ENCODE results near the gene GPR18. TPM values are rescaled to one million over a fixed set of nuclear protein-coding genes. Genes with fewer than 3 reads are reported as not detected.
A peak's percentile ranks its signal among the peaks of the same experiment; 100 is the strongest.

The GPR18 gene
- total and polyA plus RNA-seq, 11 donors = 0.04 to 1.1 (median 0.34) TPM; not detected in 8

DNA sequence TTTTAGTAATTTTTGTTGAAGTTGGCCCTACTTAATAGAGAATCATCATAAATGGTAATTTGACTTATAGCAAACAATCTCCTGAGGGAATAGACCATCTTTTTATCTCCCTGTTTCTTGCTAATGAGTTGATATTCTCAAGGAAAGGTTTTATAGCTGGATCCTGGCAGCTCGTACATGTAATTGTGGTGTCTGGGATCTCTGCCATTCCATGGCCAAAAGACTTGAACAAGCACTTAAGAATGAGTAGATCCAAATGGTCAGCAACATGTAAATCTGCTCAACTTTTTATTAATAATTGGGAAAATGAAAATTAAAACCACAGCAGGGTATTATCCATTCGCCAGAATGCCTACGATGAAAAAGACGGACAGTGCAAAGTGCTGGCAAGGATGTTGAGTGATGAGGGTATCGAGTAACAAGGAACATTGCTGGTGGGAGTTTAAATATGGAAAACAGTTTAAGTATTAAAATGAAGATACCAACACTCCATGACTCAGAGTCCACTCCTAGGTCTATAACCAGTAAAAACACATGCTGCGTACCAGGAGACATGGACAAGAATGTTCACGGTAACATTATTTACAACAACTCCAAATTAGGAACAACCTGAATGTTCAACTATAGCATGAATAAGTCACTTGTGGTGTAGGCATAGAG, 5.1 kb upstream of the GPR18 start:
- Histone ChIP-seq H3K4me3 (no peak overlapping the region), H3K9me3 (no peaks in the 10 kb centered on the region), H3K27ac (peak overlapping the region in 1 of 12 donors; percentile 25), H3K27me3 (no peaks in the 10 kb centered on the region), H3K36me3 (peaks cover 0 to 8% (median 3%) of the 10 kb centered on the region in 9 donors), H3K4me1 (peaks cover 0 to 35% (median 9%) of the 10 kb centered on the region in 12 donors)
- DNase-seq (no peak), ATAC-seq (no peak)
- WGBS, 4 donors = 79 to 85% (median 82%) methylated on average over 7 of the region's 7 CpGs
- intact Hi-C loops (cut with DNase I) = loop anchor here in 2 of 10 donors (5.0 kb wide), 2 partner anchors 56 to 71 kb away; no protein-coding TSS in a partner anchor
- TF ChIP-seq POLR2A (IDR thresholded peaks at IDR 0.05) = no peak
- TF ChIP-seq, protein P1, sequence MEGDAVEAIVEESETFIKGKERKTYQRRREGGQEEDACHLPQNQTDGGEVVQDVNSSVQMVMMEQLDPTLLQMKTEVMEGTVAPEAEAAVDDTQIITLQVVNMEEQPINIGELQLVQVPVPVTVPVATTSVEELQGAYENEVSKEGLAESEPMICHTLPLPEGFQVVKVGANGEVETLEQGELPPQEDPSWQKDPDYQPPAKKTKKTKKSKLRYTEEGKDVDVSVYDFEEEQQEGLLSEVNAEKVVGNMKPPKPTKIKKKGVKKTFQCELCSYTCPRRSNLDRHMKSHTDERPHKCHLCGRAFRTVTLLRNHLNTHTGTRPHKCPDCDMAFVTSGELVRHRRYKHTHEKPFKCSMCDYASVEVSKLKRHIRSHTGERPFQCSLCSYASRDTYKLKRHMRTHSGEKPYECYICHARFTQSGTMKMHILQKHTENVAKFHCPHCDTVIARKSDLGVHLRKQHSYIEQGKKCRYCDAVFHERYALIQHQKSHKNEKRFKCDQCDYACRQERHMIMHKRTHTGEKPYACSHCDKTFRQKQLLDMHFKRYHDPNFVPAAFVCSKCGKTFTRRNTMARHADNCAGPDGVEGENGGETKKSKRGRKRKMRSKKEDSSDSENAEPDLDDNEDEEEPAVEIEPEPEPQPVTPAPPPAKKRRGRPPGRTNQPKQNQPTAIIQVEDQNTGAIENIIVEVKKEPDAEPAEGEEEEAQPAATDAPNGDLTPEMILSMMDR (IDR thresholded peaks at IDR 0.05) = no peak

DNA sequence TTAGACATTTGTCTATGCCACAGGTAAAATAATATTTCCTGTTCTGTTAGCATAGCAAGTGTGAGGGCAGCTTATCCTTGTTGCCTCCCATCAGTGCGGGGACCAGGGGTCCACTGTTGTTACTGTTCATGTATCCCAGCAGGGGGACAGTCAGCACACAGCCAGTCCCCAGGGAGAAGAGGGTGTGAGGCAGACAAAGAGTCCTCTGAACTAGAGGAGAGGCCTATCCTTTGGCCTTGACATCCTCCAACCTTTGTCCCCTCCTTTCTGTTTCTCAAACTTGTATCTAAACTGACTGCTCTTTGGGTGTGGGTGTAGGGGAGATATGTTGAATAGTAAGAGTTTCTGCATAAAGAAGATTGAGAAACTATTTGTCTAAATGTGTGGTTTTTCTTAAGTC, 2.9 kb upstream of the GPR18 start:
- Histone ChIP-seq H3K4me3 (no peak overlapping the region), H3K36me3 (peaks cover 0 to 11% (median 0%) of the 10 kb centered on the region in 9 donors), H3K4me1 (peaks cover 0 to 57% (median 12%) of the 10 kb centered on the region in 12 donors), H3K9me3 (no peaks in the 10 kb centered on the region), H3K27me3 (no peaks in the 10 kb centered on the region), H3K27ac (no peak overlapping the region)
- intact Hi-C loops (cut with DNase I) = loop anchor here in 2 of 10 donors (5.0 kb wide), 2 partner anchors 54 to 69 kb away; no protein-coding TSS in a partner anchor
- TF ChIP-seq, protein P1 (IDR thresholded peaks at IDR 0.05) = no peak
- no peak for TF ChIP-seq POLR2A (IDR thresholded peaks at IDR 0.05)
- DNase-seq (no peak), ATAC-seq (no peak)
- WGBS, 4 donors = 95 to 100% (median 98%) methylated on average over 1 of the region's 1 CpG

DNA sequence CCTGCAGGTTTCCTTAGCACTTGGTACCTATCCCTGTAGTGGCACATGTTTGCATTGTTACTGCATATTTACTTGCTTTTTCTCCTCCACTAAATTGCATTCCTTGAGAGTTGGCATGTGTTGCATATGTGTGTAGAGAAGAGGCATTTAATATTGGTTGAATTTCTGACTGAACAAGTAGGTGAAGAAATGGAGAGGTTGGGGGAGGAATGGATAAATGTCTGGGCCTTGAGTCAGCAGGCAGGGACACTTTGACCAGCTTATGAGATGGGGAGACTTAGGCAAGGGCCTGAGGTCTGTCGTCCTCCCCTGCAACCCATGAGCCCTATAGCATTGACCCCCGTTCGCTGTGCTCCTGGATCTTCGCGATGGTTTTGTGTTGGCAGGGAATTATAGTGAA, 2.0 kb upstream of the GPR18 start:
- no peak for TF ChIP-seq POLR2A (IDR thresholded peaks at IDR 0.05)
- TF ChIP-seq, protein P1 (IDR thresholded peaks at IDR 0.05) = no peak
- Histone ChIP-seq H3K27ac (no peak overlapping the region), H3K4me1 (peaks cover 0 to 63% (median 12%) of the 10 kb centered on the region in 12 donors), H3K27me3 (no peaks in the 10 kb centered on the region), H3K4me3 (no peak overlapping the region), H3K9me3 (no peaks in the 10 kb centered on the region), H3K36me3 (peaks cover 0 to 19% (median 3%) of the 10 kb centered on the region in 9 donors)
- no peak for DNase-seq
- ATAC-seq = no peak
- WGBS, 4 donors = 90 to 93% (median 92%) methylated on average over 5 of the region's 5 CpGs
- intact Hi-C loops (cut with DNase I) = loop anchor here in 2 of 10 donors (5.0 kb wide), 2 partner anchors 53 to 68 kb away; no protein-coding TSS in a partner anchor

DNA sequence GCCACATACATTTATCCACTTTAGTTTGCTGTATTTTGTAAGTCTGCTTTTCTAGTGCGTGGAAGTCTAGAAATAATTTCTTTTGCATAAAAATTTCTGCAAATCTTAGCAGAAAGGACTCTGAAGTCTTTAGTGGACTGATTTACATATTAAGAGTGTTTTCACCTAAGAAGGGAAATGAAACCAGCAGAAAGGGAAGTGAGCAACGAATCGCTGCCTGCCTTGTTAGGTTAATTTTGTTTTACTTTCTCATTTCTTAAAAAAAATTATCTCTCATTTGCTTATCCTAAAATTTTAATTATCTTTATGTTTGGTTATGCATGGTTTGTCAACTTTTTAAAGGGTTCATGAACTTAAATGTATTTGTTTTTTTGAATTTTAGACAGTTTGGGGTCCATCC, 767 bp upstream of the GPR18 start:
- Histone ChIP-seq H3K4me3 (peak overlapping the region in 1 of 12 donors; percentile 25), H3K36me3 (peaks cover 0 to 26% (median 9%) of the 10 kb centered on the region in 9 donors), H3K9me3 (no peaks in the 10 kb centered on the region), H3K4me1 (peaks cover 0 to 55% (median 5%) of the 10 kb centered on the region in 12 donors), H3K27me3 (no peaks in the 10 kb centered on the region), H3K27ac (peak overlapping the region in 1 of 12 donors; percentile 76)
- ATAC-seq = no peak
- WGBS, 4 donors = 73 to 77% (median 76%) methylated on average over 3 of the region's 3 CpGs
- intact Hi-C loops (cut with DNase I) = no loop called here
- TF ChIP-seq, protein P1 (IDR thresholded peaks at IDR 0.05) = no peak
- TF ChIP-seq POLR2A (IDR thresholded peaks at IDR 0.05) = no peak
- no peak for DNase-seq
